ENCODE results near the gene BATF2.
"Not testable (repeated sequence)": the region's sequence is repeated elsewhere in the genome, so short reads cannot be mapped to it uniquely, and the experiment has no call there.

Gene BATF2

DNA sequence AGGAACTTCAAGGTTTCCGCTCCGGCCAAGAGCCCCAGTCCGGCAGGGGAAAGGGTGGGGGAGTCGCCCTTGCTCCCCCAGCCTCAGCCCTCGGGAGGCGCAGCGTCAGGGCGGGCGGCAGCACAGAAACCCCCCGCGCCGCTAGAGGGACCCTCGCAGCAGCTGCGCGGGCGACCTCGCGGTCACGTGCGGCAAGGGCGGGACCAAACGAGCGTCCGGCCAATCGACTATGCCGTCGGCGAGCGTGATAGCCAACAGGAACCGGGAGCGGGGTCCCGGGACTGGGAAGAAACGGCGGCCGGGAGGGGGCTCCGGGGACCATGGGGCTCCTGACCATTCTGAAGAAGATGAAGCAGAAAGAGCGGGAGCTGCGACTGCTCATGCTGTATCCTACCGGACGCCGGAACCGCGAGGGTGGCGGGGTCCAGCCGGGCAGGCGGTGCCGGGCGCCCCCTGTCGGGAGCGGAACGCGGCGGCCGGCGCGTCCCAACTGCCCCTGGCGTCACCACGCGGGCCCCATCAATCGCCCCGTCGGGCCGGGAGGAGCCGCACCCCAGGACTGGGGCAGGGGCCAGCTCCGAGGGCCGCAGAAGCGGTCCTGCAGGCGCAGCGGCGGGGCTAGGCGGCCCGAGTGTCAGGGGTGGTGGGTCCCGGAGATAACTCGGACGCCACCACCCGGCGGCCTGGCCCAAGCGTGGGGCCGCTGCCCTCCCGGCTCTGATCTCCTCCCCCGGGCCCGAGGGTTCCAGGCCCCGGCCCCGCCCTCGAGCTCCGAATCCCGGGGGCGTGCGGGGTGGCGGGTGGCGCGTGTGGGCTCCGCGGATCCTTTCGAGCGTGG lies 17.3 kb upstream of the BATF2 start, which contains the start of gene ARL2:
Gene ARL2 (plus strand): TSS at position 273 of the 838 bp plus-strand sequence. CDS start 48 bp downstream, at position 321.
- Histone ChIP-seq H3K27me3 (ENCODE audit: control insufficient read depth, insufficient read depth, low read length) (no peaks in the 10 kb centered on the region), H3K27ac (ENCODE audit: low read length) (no peak within 1 kb of the TSS), H3K36me3 (ENCODE audit: control insufficient read depth, insufficient read depth, low read length) (peaks cover 8% of the 10 kb centered on the region), H3K4me1 (ENCODE audit: control insufficient read depth, insufficient read depth, low read length) (no peaks in the 10 kb centered on the region; the same call in 1 of the 2 replicates), H3K4me3 (ENCODE audit: low read length) (peak within 1 kb of the TSS; percentile 54; the same call in 1 of the 2 replicates), H3K9me3 (ENCODE audit: control insufficient read depth, insufficient read depth, low read length) (no peaks in the 10 kb centered on the region)
- no CpG with 5 or more reads among the region's 96 CpGs for WGBS (ENCODE audit: insufficient coverage, insufficient read length)
- peak; percentile 84 for DNase-seq (ENCODE audit: low read depth, low spot score)

DNA sequence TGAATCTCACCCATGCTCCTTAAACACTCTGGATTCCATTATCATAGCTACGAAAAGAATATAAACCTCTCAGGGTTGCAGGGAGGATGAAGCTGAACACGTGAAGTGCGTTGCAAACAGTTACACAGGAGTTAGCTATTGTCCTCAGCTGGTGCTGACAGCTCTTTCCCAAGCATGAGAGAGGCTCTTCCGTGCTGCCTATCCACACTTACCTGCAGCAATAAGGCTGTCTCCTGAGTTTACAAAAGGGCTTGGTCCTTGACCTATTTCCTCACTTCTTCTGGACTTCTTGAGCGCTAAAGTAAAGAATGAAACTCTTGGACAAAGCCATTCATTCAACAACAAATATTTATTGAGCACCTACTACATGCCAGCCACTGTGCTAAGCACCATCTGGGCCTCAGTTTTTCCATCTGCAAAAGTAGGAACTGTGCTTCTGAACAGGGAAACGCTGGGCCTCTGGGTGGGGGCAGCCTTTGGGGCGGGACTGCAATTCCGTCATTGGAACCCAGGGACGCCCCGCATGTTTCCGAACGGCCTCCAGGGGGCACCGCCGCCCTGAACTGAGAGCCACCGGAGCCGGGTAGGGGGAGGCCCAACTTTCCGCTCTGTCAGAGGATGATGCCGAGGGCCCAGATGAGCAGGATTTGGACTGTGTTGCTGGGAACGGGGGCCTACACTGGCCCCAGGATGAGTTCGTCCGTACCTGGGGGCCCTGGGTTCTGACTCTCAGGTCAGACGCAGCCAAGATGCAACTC lies 16.5 kb upstream of the BATF2 start:
- WGBS (ENCODE audit: insufficient coverage, insufficient read length): no CpG with 5 or more reads among the region's 22 CpGs

DNA sequence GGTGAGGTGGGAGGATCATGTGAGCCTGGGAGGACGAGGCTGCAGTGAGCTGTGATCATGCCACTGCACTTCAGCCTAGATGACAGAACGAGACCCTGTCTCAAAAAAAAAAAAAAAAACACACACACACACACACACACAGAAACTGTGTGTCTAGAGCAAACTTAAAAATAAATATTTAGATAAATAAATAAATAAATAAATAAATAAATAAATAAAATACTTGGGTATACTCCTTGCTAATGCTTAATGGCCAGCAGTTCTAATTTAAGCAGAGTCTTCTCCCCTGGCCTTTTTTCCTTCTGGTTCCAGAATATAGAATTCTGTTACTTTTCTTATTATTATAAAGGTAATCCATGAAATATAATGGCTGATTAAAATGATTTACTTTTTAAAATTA lies 12.1 kb upstream of the BATF2 start:
- H3K36me3 ChIP-seq (ENCODE audit: control insufficient read depth, insufficient read depth, low read length): no peaks in the 10 kb centered on the region
- DNase-seq (ENCODE audit: low read depth, low spot score): no peak
- no peaks in the 10 kb centered on the region for H3K27me3 ChIP-seq (ENCODE audit: control insufficient read depth, insufficient read depth, low read length)
- no peak overlapping the region for H3K4me3 ChIP-seq (ENCODE audit: low read length)
- H3K27ac ChIP-seq (ENCODE audit: low read length): no peak overlapping the region
- no peaks in the 10 kb centered on the region for H3K9me3 ChIP-seq (ENCODE audit: control insufficient read depth, insufficient read depth, low read length)
- peaks cover 2% of the 10 kb centered on the region; the same call in 1 of the 2 replicates for H3K4me1 ChIP-seq (ENCODE audit: control insufficient read depth, insufficient read depth, low read length)
- WGBS (ENCODE audit: insufficient coverage, insufficient read length): no CpG with 5 or more reads among the region's 2 CpGs

More for the DNA sequence above, 16.5 kb upstream of the BATF2 start:
- peaks cover 1% of the 10 kb centered on the region for H3K36me3 ChIP-seq (ENCODE audit: control insufficient read depth, insufficient read depth, low read length)
- peak overlapping the region; percentile 54; the same call in 1 of the 2 replicates for H3K4me3 ChIP-seq (ENCODE audit: low read length)
- DNase-seq (ENCODE audit: low read depth, low spot score): peak; percentile 64
- no peaks in the 10 kb centered on the region; the same call in 1 of the 2 replicates for H3K4me1 ChIP-seq (ENCODE audit: control insufficient read depth, insufficient read depth, low read length)
- no peak overlapping the region for H3K27ac ChIP-seq (ENCODE audit: low read length)
- no peaks in the 10 kb centered on the region for H3K9me3 ChIP-seq (ENCODE audit: control insufficient read depth, insufficient read depth, low read length)
- H3K27me3 ChIP-seq (ENCODE audit: control insufficient read depth, insufficient read depth, low read length): no peaks in the 10 kb centered on the region

DNA sequence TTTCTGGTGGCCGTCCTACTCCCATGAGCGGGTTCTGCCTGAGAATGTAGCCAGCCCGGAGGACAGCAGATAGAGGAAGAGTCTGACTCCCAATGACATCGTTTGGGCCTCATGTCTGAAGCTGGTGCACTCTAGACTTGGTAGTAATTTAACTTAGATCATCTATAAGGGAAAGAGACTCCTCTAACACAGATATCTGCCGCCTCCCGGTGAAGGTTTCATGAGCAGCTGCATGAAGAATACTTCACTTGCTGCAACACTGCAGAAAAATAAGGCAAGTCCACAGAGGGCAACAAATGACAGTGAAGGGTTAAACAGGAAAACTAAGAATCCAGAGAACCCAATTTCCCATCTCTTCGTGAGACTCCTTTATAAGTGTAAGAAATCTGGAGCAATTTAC lies 11.2 kb upstream of the BATF2 start:
- Histone ChIP-seq H3K27ac (ENCODE audit: low read length) (no peak overlapping the region), H3K36me3 (ENCODE audit: control insufficient read depth, insufficient read depth, low read length) (no peaks in the 10 kb centered on the region), H3K9me3 (ENCODE audit: control insufficient read depth, insufficient read depth, low read length) (no peaks in the 10 kb centered on the region), H3K4me3 (ENCODE audit: low read length) (no peak overlapping the region), H3K27me3 (ENCODE audit: control insufficient read depth, insufficient read depth, low read length) (no peaks in the 10 kb centered on the region), H3K4me1 (ENCODE audit: control insufficient read depth, insufficient read depth, low read length) (peaks cover 2% of the 10 kb centered on the region; the same call in 1 of the 2 replicates)
- WGBS (ENCODE audit: insufficient coverage, insufficient read length): no CpG with 5 or more reads among the region's 7 CpGs
- no peak for DNase-seq (ENCODE audit: low read depth, low spot score)

DNA sequence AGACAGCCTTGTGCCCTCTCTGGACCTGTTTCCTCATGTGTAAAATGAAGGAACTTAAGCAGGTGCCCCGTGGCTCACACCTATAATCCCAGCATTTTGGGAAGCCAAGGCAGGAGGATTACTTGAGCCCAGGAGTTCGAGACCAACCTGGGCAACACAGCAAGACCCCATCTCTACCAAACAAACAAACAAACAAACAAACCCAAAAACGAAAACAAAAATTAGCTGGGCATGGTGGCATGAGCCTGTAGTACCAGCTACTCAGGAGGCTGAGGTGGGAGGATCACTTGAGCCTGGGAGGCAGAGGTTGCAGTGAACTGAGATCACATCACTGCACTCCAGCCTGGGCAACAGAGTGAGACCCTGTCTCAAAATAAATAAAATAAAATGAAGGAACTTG lies 7.2 kb upstream of the BATF2 start:
- not testable (repeated sequence) for H3K36me3 ChIP-seq (ENCODE audit: control insufficient read depth, insufficient read depth, low read length); H3K4me1 ChIP-seq (ENCODE audit: control insufficient read depth, insufficient read depth, low read length); H3K9me3 ChIP-seq (ENCODE audit: control insufficient read depth, insufficient read depth, low read length); H3K4me3 ChIP-seq (ENCODE audit: low read length); H3K27ac ChIP-seq (ENCODE audit: low read length); DNase-seq (ENCODE audit: low read depth, low spot score); H3K27me3 ChIP-seq (ENCODE audit: control insufficient read depth, insufficient read depth, low read length)
- WGBS (ENCODE audit: insufficient coverage, insufficient read length): no CpG with 5 or more reads among the region's 3 CpGs

DNA sequence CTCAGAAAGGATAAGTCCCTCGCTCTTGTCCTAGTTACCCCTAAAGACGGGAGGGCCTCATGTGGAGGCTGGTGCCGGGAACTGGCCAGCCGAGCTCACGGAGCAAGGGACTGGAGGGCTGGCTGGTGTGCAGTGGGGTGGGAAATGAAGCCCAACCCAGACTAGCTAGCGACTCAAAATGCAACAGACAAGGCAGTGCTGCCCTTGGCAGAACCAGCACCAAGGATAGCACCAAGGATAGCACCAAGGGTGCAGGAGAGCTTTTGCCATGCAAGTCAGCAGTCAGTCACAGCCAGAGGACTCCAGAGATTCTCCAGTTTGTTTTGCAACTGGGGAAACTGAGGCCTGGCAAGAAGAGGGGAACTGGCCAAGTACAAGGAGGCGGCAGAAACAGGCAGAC lies 6.5 kb upstream of the BATF2 start:
- H3K4me3 ChIP-seq (ENCODE audit: low read length): no peak overlapping the region
- H3K4me1 ChIP-seq (ENCODE audit: control insufficient read depth, insufficient read depth, low read length): 0 out of 2 replicates have a peak, but pooled peaks cover 2% of the 10 kb centered on the region
- H3K9me3 ChIP-seq (ENCODE audit: control insufficient read depth, insufficient read depth, low read length): no peaks in the 10 kb centered on the region
- DNase-seq (ENCODE audit: low read depth, low spot score): no peak
- H3K27me3 ChIP-seq (ENCODE audit: control insufficient read depth, insufficient read depth, low read length): no peaks in the 10 kb centered on the region
- WGBS (ENCODE audit: insufficient coverage, insufficient read length): no CpG with 5 or more reads among the region's 7 CpGs
- H3K27ac ChIP-seq (ENCODE audit: low read length): no peak overlapping the region
- H3K36me3 ChIP-seq (ENCODE audit: control insufficient read depth, insufficient read depth, low read length): no peaks in the 10 kb centered on the region

DNA sequence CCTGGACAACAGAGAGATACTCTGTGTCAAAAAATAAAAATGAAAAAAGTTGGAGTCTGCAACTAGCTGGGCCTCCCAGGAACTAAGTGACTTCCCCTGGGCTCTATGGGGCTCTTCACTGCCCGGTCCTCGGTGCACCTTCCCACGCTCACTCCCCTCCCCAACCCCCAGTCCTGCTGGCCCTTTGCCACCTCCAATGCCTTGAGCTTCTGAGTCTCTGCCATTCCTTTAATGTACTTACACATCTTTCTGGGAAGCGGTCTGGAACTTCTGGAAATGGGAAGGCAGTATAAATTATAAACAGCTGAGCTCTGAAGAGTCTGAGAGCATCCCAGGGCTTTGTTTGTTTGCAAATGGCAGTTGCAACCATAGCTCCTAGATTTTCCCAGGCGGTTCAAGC lies 5.9 kb upstream of the BATF2 start:
- no peak overlapping the region for H3K4me3 ChIP-seq (ENCODE audit: low read length)
- H3K27me3 ChIP-seq (ENCODE audit: control insufficient read depth, insufficient read depth, low read length): no peaks in the 10 kb centered on the region
- DNase-seq (ENCODE audit: low read depth, low spot score): no peak
- 0 out of 2 replicates have a peak, but pooled peaks cover 2% of the 10 kb centered on the region for H3K4me1 ChIP-seq (ENCODE audit: control insufficient read depth, insufficient read depth, low read length)
- WGBS (ENCODE audit: insufficient coverage, insufficient read length): no CpG with 5 or more reads among the region's 5 CpGs
- H3K9me3 ChIP-seq (ENCODE audit: control insufficient read depth, insufficient read depth, low read length): no peaks in the 10 kb centered on the region
- H3K36me3 ChIP-seq (ENCODE audit: control insufficient read depth, insufficient read depth, low read length): no peaks in the 10 kb centered on the region
- H3K27ac ChIP-seq (ENCODE audit: low read length): no peak overlapping the region

DNA sequence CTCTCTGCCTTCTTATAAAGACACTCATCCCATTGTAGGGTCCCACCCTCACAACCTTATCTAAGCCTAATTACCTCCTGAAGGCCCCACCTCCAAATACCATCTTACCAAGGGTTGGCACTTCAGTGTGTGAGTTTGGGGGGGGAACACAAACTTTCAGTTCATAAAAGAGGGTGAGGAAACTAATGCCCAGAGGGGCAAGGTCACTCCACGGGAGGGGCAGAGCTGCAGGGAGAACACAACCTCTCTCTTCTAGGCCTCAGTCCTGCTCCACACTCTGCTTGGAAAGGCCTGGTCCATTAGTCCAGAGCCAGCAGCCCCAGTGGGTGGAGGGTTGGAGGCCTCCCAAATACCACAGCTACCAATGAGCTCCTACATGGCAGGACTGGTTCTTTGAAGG lies 2.7 kb upstream of the BATF2 start:
- DNase-seq (ENCODE audit: low read depth, low spot score): no peak
- no CpG with 5 or more reads among the region's 1 CpG for WGBS (ENCODE audit: insufficient coverage, insufficient read length)

DNA sequence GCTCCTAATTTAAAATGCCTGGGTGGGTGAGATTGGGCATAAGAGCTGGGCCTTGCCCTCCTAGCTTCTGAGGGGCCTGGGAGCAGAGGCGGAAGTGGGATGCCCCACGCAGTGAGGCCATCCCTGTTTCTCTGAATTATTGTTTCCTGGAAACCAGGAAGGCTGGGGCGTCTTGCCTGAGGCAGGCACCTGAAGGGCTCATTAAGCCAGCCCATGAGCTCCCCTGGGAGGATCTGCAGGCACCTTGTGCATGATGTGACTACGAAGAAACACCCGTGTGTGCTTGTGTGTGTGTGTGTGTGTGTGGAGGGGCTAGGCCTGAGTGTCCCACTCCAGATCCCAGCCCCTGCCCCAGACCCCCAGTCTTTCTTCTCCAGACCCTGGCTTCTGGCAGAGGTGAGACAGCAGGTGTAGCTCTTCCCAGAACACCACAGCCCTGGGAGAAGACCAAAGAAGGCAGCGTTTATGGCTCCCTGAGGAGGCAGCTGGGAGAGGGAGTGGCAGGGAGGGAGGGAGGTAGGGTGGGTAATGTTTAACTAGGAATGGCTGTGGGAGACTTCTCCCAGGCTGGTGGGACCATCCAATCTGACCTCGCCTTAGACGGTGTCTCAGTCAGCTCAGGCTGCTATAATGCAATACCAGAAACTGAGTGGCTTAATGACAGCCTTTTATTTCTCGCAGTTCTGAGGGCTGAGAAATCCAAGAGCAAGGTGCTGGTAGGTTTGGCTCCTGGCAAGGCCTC lies 2.1 kb upstream of the BATF2 start:
- Histone ChIP-seq H3K36me3 (ENCODE audit: control insufficient read depth, insufficient read depth, low read length) (no peaks in the 10 kb centered on the region), H3K9me3 (ENCODE audit: control insufficient read depth, insufficient read depth, low read length) (no peaks in the 10 kb centered on the region), H3K27ac (ENCODE audit: low read length) (no peak overlapping the region), H3K4me1 (ENCODE audit: control insufficient read depth, insufficient read depth, low read length) (peaks cover 1% of the 10 kb centered on the region; the same call in 1 of the 2 replicates), H3K27me3 (ENCODE audit: control insufficient read depth, insufficient read depth, low read length) (no peaks in the 10 kb centered on the region), H3K4me3 (ENCODE audit: low read length) (no peak overlapping the region)
- no CpG with 5 or more reads among the region's 9 CpGs for WGBS (ENCODE audit: insufficient coverage, insufficient read length)
- no peak for DNase-seq (ENCODE audit: low read depth, low spot score)

More for the DNA sequence above, 2.7 kb upstream of the BATF2 start:
- Histone ChIP-seq H3K36me3 (ENCODE audit: control insufficient read depth, insufficient read depth, low read length) (no peaks in the 10 kb centered on the region), H3K4me3 (ENCODE audit: low read length) (no peak overlapping the region), H3K9me3 (ENCODE audit: control insufficient read depth, insufficient read depth, low read length) (no peaks in the 10 kb centered on the region), H3K27ac (ENCODE audit: low read length) (no peak overlapping the region), H3K27me3 (ENCODE audit: control insufficient read depth, insufficient read depth, low read length) (no peaks in the 10 kb centered on the region), H3K4me1 (ENCODE audit: control insufficient read depth, insufficient read depth, low read length) (peaks cover 1% of the 10 kb centered on the region; the same call in 1 of the 2 replicates)

DNA sequence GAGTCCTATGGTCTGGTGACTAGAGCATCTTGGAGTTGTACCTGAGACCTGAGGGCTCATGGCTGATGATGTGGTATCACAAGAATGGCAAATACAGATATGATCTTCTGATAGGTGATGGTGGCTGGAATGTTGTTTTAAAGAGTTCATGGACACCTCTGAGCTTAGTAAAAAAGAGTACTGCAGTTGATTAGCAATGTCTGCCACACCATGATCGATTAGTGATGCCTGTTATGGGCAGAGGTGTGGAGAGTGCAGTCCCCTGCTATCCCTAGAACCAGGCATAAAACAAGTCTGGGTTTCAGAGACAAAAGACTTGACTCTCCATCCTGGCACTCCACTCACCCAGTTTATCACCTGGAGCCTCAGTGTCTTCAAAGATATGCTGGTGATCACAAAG lies 1.4 kb upstream of the BATF2 start:
- no CpG with 5 or more reads among the region's 1 CpG for WGBS (ENCODE audit: insufficient coverage, insufficient read length)
- Histone ChIP-seq H3K36me3 (ENCODE audit: control insufficient read depth, insufficient read depth, low read length) (no peaks in the 10 kb centered on the region), H3K9me3 (ENCODE audit: control insufficient read depth, insufficient read depth, low read length) (no peaks in the 10 kb centered on the region), H3K27me3 (ENCODE audit: control insufficient read depth, insufficient read depth, low read length) (no peaks in the 10 kb centered on the region), H3K4me3 (ENCODE audit: low read length) (no peak overlapping the region), H3K27ac (ENCODE audit: low read length) (no peak overlapping the region), H3K4me1 (ENCODE audit: control insufficient read depth, insufficient read depth, low read length) (peaks cover 1% of the 10 kb centered on the region; the same call in 1 of the 2 replicates)
- no peak for DNase-seq (ENCODE audit: low read depth, low spot score)

All from iPS DF 6.9 (cell line).